Kidney tubule cell (primary cell): ENCODE measurements around the gene COL7A1.
A peak's percentile ranks its signal among the peaks of the same experiment; 100 is the strongest.

Source experiments
- DNase-seq: peaks from one replicate; pipeline ENCODE4 v3.0.0-alpha.2; 2018; ENCODE audit warnings: low spot score

COL7A1 gene

GRCh38 chr3:48595075-48595525, at the start of gene COL7A1:
Gene COL7A1 (minus strand): TSS chr3:48595329. CDS start chr3:48595159, 170 bp downstream.
- DNase-seq = no peak

GRCh38 chr3:48642605-48643004, 47.5 kb upstream of the COL7A1 start:
- DNase-seq = no peak

GRCh38 chr3:48641396-48641795, 46.3 kb upstream of the COL7A1 start:
- DNase-seq = no peak

- no peak for DNase-seq
Observed at GRCh38 chr3:48639944-48640606, 44.9 kb upstream of the COL7A1 start.

- DNase-seq = no peak
Observed at GRCh38 chr3:48637305-48637704, 42.2 kb upstream of the COL7A1 start.

- DNase-seq = no peak
Observed at GRCh38 chr3:48636149-48636655, 41.1 kb upstream of the COL7A1 start.

- DNase-seq = peak; percentile 97
Observed at GRCh38 chr3:48635222-48636021, 40.3 kb upstream of the COL7A1 start, which contains the start of gene SLC26A6. Gene SLC26A6 (minus strand): TSS chr3:48635461. CDS start chr3:48635393, 68 bp downstream.

- peak; percentile 68 for DNase-seq
Observed at GRCh38 chr3:48634661-48635221, 39.6 kb upstream of the COL7A1 start.

GRCh38 chr3:48633743-48634142, 38.6 kb upstream of the COL7A1 start:
- DNase-seq = no peak

- DNase-seq = no peak
Observed at GRCh38 chr3:48633256-48633655, 38.1 kb upstream of the COL7A1 start.

- DNase-seq = no peak
Observed at GRCh38 chr3:48631516-48632448, 36.7 kb upstream of the COL7A1 start.

GRCh38 chr3:48630833-48631232, 35.7 kb upstream of the COL7A1 start:
- no peak for DNase-seq

GRCh38 chr3:48630407-48630806, 35.3 kb upstream of the COL7A1 start:
- DNase-seq = no peak

- no peak for DNase-seq
Observed at GRCh38 chr3:48629894-48630293, 34.8 kb upstream of the COL7A1 start.

- no peak for DNase-seq
Observed at GRCh38 chr3:48628277-48629017, 33.3 kb upstream of the COL7A1 start.

- DNase-seq = no peak
Observed at GRCh38 chr3:48625600-48625999, 30.5 kb upstream of the COL7A1 start.

- no peak for DNase-seq
Observed at GRCh38 chr3:48624767-48625166, 29.6 kb upstream of the COL7A1 start.

- DNase-seq = no peak
Observed at GRCh38 chr3:48623851-48624547, 28.9 kb upstream of the COL7A1 start.

GRCh38 chr3:48621461-48621869, 26.3 kb upstream of the COL7A1 start, which contains the start of gene TMEM89:
Gene TMEM89 (minus strand): TSS chr3:48621769. CDS start chr3:48621756, 13 bp downstream.
- no peak for DNase-seq
